ENCODE measurements around the gene NNMT.

Gene NNMT

GRCh38 chr11:114280696-114281095 lies 15.5 kb upstream of the NNMT start:
- peak; percentile 7 for DNase-seq (ENCODE audit: low read depth, low spot score)
- H3K4me3 ChIP-seq (ENCODE audit: low read length), result no peak overlapping the region

DNA sequence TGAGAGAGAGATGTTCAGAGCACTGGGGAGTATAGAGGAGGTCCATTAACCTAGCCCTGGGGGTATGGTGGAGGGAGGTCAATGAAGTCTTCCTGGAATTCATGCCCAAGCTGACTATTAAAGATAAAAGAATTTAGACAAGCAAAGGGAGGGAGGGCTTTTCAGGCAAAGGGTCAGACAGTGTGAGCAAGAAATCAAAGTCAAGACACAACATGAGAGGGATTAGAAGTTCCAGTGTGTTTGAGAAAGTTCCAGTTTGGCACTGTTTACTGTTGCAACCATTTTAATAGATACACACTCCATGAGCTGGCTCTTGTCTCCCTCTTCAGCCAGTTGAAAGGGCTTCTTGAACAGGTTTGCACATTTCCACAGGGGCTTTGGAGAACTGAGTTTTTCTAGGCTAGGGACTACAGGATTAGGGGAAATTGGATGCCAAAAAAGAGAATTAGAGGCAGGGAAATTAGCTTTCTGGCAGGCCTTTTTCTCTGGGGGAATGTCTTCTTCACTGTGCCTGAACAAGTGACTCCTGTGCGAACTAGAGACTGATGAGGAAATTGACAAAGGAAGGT lies 14.7 kb upstream of the NNMT start:
- H3K4me3 ChIP-seq (ENCODE audit: low read length), result no peak overlapping the region
- DNase-seq (ENCODE audit: low read depth, low spot score), result no peak

DNA sequence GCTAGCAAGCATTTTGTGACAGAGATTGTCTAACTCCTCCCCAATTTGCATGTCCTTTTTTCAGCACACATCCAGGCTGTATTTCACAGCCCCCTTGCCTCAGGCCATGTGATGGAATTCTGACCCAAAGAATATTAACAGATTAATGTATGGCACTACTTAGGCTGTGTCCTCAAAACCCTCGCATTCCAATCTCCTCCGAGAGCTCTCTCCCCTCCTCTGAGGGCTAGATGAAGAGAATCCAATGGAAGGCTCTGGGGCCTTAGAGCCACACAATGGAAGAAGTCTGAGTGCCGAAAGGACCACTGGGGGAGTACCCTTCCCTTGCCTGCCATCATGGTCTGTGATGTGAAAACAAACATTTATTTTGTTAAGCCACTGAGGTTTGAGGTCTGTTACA lies 13.7 kb upstream of the NNMT start:
- no peak for DNase-seq (ENCODE audit: low read depth, low spot score)
- no peak overlapping the region for H3K4me3 ChIP-seq (ENCODE audit: low read length)

DNA sequence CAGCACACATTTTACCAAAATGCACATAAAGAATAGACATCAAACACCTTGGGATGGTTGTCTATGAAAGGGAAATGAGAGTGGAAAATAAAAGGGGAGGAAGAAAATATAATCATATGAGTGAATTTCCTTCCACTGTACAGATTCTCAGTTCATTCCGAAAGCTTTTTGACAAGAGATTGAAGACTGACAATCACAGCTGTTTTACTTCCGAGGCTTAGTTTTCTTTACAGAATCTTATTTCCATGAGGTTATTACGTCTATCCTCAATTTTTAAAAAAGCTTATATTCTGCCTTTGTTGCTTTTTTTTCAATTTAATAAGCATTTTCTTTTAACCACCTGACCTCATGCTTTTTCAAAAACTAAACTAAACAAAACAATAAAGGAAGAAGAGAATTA lies 12.8 kb upstream of the NNMT start:
- no peak overlapping the region for H3K4me3 ChIP-seq (ENCODE audit: low read length)
- no peak for DNase-seq (ENCODE audit: low read depth, low spot score)

DNA sequence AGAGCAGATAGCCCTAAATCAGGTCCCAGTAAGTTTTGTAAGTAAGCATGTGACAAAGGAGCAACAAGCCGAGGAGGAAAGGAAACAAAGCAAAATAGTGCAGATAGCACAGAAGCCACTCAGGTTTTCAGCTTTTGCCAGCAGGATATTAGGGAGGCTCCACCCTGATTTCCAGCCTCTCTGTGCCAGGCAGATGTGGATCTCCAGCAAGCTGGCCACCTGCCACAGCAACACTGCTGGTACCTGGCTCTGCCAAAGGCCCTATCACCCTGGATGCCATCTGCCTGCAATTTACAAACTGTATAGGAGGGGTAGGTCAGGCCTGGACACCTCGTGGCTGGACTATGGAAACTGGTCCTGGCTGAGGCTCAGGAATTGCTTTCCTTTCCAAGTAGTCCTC lies 12.2 kb upstream of the NNMT start:
- DNase-seq (ENCODE audit: low read depth, low spot score), result no peak
- H3K4me3 ChIP-seq (ENCODE audit: low read length), result no peak overlapping the region

DNA sequence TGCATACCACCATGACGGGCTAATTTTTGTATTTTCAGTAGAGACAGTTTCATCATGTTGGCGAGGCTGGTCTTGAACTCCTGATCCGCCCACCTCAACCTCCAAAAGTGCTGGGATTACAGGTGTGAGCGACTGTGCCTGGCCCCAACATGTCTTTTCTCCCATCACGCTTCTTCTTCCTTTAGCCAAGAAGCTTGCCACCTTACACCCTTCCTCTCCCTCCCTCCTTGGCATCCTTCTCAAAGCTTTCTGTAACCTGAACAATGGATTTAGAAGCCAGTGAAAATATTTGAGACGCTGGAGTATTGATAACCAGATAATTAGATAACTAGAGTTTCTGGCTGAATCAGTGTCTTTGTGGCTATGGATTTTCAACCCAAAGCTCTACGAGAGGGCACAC lies 11.3 kb upstream of the NNMT start:
- DNase-seq (ENCODE audit: low read depth, low spot score), result no peak

GRCh38 chr11:114285599-114285998 lies 10.6 kb upstream of the NNMT start:
- DNase-seq (ENCODE audit: low read depth, low spot score), result no peak
- no peak overlapping the region for H3K4me3 ChIP-seq (ENCODE audit: low read length)

More for the DNA sequence above, 11.3 kb upstream of the NNMT start:
- no peak overlapping the region for H3K4me3 ChIP-seq (ENCODE audit: low read length)

DNA sequence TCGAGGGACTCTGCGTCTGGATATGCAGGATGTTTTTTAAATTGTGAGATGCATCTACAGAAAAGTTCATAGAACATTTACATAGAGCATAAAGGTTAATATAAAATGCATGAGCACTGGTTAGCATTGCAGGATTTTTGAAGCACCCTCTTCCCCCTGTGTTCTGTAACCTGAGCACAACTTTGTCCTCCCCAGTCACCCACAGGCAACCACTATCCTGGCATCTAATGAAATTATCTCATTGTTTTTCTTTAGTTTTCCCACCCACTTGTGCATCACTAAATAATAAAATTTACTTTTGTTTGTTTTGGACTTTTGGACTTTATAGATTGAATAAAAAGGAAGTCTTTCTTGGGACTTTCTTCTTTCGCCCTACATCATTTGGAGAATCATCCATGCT lies 10.0 kb upstream of the NNMT start:
- H3K4me3 ChIP-seq (ENCODE audit: low read length), result no peak overlapping the region
- no peak for DNase-seq (ENCODE audit: low read depth, low spot score)

DNA sequence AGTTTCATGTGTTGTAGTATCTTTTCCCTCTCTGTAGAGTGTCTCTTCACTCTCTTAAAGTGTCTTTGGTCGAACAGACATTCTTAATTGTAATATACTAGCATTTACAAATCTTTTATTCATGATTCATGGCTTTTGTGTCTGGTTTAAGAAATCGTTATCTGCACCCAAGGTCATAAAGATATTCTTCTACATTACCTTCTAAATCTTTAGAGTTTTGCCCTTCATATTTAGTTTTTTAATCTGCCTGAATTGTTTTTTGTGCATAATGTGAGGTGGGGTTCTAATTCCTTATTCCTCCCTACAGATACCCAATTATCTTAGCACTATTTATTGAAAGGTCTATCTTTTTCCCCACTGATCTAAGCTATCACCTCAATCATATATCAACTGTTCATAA lies 9.0 kb upstream of the NNMT start:
- no peak overlapping the region for H3K4me3 ChIP-seq (ENCODE audit: low read length)
- DNase-seq (ENCODE audit: low read depth, low spot score), result no peak

DNA sequence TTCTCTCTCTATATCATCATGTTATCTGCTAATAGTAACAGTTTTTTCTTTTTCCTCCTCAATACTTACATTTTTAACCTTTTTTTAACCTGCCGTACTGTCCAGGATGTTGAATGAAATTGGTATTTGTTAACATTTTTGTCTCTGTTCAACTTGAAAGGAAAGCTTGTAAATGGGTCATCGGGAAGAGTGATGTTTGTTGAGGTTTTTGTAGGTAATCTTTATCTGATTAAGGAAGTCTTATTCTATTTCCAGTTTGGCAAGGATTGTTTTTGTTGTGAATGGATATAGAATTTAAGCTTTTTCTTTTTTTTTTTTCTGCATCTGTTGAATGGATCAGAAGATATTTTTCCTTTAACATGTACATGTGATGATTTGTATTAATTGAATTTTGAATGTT lies 8.1 kb upstream of the NNMT start:
- H3K4me3 ChIP-seq (ENCODE audit: low read length), result no peak overlapping the region
- no peak for DNase-seq (ENCODE audit: low read depth, low spot score)

GRCh38 chr11:114289779-114290178 lies 6.4 kb upstream of the NNMT start:
- no peak overlapping the region for H3K4me3 ChIP-seq (ENCODE audit: low read length)
- no peak for DNase-seq (ENCODE audit: low read depth, low spot score)

- H3K4me3 ChIP-seq (ENCODE audit: low read length), result no peak overlapping the region
- DNase-seq (ENCODE audit: low read depth, low spot score), result no peak
Observed at GRCh38 chr11:114290503-114291235, 5.5 kb upstream of the NNMT start.

DNA sequence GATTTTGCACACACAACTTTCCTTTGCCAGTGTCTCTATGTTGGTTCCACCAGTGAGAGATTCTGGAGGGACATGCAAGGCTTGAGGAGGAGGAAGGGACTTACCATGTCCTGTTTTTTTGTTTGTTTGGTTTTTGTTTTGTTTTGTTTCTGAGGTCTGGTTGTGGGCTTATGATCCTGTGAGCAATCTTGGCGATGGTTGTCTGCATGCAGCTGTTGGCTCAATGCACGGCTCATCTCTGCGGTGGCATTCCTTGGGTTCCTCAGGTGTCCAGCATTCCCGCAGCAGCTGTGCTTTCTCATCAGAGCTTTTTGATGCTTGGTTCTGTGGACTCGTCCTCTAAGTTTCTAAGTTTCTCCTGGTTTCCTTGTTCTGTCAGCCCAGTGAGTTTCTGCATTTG lies 4.8 kb upstream of the NNMT start:
- no peak overlapping the region for H3K4me3 ChIP-seq (ENCODE audit: low read length)
- no peak for DNase-seq (ENCODE audit: low read depth, low spot score)

DNA sequence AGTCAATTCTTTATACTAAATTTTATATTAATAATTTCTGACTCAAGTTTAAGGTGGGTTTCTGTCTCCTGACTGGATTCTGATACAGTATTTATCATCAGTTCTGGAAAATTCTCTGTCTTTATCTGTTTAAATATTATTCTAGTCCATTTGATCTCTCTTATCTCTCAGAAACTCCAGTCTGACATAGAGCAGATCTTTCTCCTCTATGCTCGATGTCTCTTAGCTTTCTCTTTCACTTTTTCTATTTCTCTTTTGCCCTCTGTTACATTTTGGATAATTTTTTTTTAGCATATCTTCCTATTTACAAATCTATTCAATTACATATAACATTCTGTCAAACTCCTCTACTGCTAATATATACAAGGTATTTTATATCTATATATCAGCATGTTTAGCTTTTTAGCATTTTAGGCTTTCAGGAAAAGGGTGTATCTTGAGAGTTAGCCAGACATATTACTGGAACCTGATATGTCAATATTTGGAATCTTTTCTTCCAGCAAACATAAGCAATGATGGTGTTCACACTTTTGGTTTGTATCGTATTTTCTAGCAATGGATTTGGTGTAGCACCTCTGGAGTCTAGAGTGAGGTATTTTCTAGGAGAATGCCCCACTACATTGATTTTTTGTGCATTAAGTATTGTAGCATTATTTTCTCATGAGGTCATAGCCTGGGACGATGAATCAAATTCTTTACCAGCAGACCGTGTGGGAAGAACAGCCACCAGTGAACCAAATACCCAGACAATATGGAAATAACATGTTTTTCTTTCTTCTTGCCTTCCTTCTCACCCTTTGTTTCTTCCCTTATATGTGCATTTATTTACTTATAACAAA lies 4.1 kb upstream of the NNMT start:
- no peak overlapping the region for H3K4me3 ChIP-seq (ENCODE audit: low read length)
- DNase-seq (ENCODE audit: low read depth, low spot score), result no peak

GRCh38 chr11:114293201-114293711 lies 2.9 kb upstream of the NNMT start:
- DNase-seq (ENCODE audit: low read depth, low spot score), result no peak
- H3K4me3 ChIP-seq (ENCODE audit: low read length), result no peak overlapping the region

DNA sequence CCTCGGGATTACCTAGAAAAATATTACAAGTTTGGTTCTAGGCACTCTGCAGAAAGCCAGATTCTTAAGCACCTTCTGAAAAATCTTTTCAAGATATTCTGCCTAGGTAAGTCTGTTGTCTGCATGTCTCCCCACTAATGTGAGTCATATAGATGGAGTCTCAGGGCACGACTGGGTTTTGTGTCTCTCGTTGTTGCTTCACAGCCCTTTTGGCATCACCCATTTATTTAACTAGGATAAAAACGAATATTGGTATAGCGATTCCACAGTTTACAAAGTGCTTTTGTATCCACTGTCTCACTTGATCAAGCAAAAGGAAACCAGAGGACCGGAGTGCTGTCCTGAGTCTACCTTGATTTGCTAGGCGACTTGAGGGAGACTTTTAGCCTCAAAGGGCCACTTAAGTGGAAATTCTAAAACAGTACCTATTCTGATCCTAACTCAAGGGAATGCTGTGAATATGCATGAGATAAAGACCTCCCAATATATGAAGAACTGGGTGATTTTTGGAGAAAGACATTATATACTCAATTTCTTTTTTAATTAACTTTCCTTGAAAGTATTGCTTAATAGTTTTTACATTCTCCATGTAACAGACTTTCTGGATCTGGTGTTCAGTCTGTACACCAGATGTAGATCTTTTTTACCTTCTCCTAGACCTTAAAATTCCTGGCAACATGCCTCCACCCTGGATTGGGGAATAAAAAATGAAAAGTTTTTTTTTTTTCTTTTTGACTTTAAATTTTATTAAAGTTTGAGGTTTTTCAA lies 590 bp downstream of the NNMT start:
- H3K4me3 ChIP-seq (ENCODE audit: low read length), result no peak overlapping the region
- no peak for DNase-seq (ENCODE audit: low read depth, low spot score)

DNA sequence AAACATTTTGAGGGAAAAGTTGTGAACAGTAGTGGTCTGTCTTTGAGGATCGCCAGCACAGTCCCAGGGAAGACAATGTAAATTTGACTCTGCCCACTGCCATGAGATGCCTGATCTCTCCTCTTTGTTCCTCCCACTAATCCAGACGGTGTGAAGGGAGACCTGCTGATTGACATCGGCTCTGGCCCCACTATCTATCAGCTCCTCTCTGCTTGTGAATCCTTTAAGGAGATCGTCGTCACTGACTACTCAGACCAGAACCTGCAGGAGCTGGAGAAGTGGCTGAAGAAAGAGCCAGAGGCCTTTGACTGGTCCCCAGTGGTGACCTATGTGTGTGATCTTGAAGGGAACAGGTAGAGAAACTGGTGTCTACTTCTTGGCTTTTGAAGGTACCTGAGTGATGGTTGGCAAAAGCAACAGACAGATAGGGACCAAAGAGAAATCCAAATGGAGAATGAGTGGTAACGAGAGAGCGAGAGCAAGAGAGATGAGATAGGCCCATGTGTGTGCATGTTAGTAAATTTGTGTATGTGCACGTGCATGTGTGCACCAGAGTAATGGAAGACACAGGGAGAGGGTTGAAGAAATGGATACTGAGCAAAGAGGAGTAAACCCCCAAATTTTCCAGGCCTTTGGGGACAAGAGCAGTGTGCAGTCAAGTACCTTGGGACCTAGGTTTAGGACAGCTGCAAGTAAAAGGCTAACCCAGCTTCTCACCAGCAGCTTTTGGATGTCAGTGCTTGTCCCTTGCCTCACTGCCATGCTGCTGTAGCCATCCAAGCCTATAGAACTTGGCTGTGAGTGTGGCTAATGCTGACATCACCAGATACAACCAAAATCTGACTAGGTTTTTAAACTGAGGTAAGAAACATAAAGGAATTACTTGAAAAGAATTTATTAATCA lies 1.9 kb downstream of the NNMT start:
- DNase-seq (ENCODE audit: low read depth, low spot score), result no peak
- no peak overlapping the region for H3K4me3 ChIP-seq (ENCODE audit: low read length)

GRCh38 chr11:114298710-114299109 lies 2.5 kb downstream of the NNMT start:
- DNase-seq (ENCODE audit: low read depth, low spot score), result no peak
- no peak overlapping the region for H3K4me3 ChIP-seq (ENCODE audit: low read length)

DNA sequence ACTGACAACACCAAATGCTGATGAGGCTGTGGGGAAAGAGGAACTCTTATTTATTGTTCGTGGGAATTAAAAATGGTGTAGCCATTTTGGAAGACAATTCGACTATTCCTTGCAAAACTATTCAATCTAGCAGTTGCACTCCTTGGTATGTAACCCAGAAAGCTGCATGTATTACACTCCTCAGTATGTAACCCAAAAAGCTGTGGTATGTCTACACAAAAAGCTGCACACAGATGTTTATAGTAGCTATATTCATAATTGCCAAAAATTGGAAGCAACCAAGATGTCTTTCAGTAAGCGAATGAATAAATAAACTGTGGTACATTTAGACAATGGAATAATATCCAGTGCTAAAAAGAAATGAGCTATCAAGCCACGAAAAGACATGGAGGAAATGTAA lies 4.9 kb downstream of the NNMT start:
- no peak overlapping the region for H3K4me3 ChIP-seq (ENCODE audit: low read length)
- DNase-seq (ENCODE audit: low read depth, low spot score), result no peak
